Activated CD4-positive, alpha-beta T cell treated with anti-CD3 and anti-CD28 coated beads, Interleukin-2, amount 50 U/mL, for 16 hours (primary cell): Measurements from ENCODE around the gene PTX3.

Experiments used
- DNase-seq: peaks from one replicate; pipeline ENCODE4 v3.0.0-alpha.2; 2020

Gene PTX3

DNA sequence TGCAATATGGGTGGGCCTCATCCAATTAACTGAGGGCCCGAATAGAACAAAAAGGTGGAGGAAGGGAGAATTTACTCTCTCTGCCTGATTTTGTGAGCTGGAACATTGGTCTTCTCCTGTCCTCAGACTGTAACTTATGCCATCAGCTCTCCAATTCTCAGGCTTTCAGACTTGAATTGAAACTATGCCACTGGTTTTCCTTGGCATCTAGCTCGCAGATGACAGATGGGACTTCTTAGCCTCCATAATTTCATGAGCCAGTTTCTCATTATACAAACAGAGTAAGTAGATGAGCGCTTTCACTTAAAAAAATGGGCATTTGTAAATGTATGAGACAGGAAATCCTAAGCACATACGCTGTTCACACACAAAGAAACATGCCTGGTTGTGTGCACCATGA is 8.7 kb upstream of the PTX3 start:
- no peak for DNase-seq

DNA sequence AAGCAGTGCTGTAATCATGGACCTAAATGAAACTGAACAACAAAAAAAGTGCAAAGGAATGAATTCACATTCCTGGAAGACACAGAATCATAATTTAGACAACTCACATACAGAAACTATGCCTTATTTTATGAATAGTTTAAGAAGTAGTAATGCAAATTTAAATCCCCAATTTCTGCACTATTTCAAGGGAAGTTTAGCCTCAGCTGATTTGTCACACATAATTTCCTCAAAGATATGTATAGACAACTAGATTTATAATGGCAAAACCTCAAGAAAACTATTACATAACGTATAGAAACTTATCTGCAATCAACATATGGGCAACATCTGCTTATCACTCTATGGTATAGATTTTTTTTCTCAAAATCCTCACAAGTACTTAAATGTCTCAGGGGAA is 7.8 kb upstream of the PTX3 start:
- no peak for DNase-seq

DNA sequence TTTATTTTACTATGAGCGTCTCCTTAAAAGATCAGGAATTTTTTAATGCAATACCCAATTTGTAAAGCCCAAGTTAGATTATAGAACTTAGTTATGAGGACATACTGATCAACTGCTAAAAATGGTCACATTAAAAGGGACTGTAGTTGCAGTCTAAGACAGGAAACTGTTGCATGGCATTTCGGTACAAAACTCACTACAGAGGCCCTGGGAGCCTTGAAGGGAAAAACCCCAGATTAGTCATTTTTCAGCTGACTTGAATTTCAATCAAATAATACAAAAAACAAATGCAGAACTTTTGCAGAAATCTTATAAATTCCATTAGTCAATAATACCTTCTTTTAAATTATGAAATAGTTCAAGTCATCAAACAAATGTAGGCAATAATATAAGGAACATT is 6.9 kb upstream of the PTX3 start:
- peak; percentile 7 for DNase-seq

DNA sequence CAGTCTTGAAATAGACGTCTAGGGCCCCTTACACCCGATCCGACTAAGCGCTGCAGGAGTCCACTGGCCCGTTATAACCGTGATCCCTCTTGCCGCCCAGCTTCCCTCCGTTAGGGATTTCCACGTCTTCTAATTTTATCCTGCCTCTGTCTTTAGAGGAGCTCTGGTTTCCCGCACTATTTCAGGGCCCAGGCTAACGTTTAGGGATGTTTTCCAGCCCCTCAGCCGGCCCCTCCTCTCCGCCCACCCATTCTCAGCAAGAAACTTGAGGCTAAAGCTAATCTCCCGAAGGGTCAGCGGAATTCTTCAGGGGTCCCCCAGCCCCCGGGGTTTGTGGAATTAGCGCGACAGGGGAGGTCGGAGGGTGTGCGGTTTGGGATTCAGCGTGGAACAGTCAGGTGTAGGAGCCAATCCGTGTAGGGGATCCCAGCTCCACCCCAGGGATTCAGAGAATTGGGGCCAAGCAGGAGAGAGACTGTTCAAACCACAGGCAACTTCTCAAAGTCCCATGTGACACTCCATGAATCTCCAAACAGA is 1.6 kb downstream of the PTX3 start:
- DNase-seq, result no peak

DNA sequence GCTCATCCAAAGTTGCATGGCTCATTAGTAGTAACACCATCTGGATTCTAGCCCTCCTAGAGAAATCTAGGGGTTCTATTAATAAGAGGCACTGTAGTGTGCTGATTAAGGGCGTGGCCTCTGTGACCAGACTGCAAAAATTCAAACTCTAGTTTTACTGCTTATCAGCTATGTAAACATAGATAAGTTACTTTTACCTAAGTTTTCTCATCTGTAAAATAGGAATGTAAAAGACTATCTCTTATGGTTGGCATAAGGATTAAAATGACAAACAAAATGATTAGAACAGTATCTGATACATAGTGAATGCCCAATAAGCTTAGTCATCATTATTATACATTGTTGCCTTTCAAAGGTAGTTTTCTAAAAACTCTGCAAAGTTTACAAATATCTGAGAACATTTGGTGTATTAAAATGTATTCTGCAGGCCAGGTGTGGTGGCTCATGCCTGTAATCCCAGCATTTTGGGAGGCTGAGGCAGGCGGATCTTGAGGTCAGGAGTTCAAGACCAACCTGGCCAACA is 4.5 kb downstream of the PTX3 start:
- DNase-seq, result no peak

DNA sequence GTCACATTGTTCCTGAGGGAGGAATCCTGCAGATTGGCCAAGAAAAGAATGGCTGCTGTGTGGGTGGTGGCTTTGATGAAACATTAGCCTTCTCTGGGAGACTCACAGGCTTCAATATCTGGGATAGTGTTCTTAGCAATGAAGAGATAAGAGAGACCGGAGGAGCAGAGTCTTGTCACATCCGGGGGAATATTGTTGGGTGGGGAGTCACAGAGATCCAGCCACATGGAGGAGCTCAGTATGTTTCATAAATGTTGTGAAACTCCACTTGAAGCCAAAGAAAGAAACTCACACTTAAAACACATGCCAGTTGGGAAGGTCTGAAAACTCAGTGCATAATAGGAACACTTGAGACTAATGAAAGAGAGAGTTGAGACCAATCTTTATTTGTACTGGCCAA is 6.1 kb downstream of the PTX3 start:
- no peak for DNase-seq

DNA sequence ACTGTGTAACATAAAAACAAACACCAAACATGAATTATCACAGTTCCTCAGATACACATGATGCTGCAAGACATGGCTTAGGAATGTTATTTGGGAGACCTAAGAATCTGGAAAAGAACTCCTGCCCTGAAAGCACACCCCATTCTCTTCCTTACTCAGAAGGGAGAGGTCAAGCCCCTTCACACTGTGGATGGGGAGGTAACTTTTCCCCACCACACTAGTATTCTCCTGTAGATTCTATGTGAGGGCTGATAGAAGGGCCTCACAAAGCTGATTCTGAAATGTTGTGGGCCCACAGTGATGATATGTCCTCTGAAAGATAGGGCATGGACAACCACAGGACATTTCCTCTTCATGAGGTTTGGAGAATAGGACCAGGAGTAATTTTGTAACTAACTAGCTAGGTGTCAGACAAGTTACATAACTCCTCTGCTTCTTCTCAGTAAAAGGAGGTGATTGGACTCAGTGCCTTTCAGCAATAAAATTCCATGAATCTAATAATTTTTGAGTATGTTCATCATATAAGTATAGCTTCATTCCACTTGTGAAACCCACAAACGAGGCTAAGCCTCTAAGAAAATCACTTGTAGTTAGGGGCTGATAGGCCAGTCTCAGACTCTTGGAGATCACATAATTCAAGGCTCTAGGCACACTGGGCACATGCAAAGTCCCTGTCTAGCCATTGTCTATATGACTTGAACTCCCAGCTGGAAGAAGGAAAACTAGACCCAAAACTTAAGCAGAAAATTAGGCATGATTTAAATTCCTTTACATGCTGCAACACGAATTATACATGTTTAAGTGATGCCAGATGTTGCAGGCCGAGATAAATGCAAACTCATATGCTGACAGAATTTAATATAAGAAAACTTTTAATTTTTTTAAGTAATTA is 7.5 kb downstream of the PTX3 start:
- no peak for DNase-seq

DNA sequence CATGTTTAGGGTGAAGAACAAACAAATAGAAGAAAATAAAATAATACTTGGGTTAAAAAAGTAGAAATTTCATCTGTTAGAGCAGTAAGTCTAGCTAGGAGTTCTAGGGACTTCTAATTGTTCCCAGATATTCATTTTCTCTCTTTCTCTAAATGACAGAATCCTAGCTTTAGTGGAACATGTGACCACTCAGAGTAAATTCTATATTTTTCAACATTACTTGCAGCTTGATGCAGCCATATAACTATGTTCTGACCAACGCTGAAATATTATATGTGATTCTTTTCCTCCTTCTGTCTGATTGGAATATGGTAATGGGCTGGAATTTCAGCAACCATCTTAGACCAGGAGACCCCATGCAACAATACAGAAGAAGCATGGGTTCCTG is 8.1 kb downstream of the PTX3 start:
- DNase-seq, result no peak

DNA sequence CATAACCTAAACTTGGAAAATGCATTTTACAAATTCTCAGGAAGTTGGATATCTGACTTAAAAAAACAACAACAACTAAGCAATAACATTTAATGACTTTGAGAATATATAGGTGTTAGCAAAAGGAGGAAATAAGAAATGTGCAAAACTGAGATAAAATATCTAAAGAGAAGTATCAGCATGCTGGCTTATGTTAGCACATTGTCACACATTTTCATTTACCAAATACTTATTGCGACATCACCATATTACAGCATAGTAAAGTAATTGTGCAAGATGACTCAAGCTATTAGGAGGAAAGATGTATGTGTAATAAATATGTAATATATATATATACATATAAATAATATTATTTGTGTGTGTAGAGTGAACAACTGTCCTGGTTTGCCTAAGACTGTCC is 9.2 kb downstream of the PTX3 start:
- no peak for DNase-seq

DNA sequence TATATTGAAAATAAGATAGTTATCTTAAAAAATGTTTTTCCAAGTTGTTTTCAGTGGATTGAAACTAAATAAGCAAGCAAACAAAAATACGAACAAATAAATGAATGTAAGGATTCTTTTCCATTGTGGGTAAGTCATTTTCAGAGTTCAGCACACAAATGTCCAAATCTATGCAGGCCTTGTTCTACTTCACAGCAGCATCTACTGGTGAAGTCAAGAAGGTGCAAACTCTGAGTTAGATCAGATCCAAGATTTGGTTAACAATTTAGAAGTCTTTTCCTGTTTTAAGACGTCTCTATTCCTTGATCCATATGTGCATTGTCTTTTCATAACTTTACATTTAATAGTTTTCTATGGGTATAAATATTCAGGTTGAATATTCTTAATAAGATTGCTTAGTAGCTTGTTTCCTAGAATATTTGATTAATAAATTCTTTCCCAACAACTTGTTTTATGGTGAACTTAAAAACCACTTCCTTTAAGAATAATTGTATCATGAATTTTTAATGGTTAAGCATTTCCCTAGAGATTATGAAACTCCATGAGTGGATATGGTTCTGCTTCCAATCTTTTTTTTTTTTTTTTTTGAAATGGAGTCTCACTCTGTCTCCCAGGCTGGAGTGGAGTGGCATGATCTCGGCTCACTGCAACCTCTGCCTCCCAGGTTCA is 10.5 kb downstream of the PTX3 start:
- no peak for DNase-seq

DNA sequence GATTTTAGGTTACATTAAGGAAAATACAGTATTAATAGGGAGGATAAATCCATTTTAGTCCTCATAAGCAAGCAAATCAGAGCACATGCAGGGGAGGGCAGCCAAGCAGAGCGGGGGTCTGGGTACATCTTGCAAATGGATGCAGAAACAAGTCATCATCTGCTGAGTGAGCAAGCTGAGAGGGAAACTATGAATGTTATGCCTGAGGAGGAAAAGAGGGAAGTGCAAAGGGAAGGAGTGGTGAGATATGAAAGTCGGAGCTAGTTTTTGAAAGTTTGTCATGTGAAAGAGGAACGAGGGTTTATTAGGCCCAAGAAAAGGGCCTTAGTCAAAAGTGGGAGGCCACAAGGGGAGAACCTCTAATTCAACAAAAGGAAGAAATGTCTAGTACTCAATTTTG is 15.4 kb downstream of the PTX3 start:
- DNase-seq, result no peak

DNA sequence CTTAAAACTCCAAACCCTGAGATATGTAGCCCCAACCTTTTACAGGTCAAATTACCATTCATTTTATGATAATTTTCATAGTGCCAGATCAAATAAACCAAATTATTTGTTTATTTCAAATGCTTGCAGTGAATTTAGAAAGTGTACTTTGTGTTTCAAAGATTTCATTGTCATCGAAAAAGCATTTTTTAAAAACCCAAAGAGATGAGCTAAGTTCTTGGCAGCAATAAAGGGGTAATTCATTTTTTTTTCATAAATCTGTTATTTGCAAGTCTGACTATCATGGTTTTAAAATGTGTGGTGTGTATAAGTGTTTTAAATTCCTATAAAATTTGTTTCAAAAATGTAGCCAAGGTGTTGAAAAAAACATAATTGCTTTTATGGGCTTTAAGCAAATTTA is 17.2 kb downstream of the PTX3 start:
- DNase-seq, result no peak

DNA sequence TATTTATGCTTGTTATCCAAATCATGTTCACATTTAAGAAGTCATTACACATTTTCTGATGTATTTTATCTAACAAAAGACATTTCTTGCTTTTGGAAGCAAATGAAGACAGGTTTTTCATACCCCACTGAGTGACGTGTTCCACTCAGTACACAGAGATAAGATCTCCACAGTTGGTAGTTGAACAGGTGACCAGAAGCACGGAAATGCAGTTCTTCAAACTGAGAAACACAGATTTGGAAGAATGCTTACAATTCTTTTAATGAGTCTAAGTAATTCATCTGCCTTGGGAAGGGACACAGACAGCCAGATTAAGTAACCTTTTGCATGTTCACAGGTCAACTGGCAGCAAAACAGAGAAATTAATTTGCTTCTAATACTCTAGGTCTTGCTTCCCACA is 23.1 kb downstream of the PTX3 start:
- DNase-seq, result no peak

DNA sequence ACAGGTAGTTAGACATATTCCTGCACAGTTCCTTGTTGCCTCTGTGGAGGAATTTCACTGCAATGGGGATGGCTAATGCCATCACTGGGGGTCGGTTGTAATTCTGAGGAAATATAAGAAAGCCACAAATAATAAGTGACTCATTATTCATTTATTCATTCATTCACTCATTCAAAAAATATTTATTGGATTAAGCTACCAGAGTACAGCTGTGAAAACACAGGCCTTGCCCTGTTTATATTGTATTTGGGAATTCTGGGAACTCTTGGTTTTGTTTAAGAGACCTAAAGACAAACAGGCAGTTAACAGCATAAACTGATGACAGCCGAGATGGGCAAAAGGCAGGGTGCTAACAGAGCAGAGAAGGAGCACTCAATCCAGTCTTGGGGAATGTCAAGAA is 23.6 kb downstream of the PTX3 start:
- no peak for DNase-seq

DNA sequence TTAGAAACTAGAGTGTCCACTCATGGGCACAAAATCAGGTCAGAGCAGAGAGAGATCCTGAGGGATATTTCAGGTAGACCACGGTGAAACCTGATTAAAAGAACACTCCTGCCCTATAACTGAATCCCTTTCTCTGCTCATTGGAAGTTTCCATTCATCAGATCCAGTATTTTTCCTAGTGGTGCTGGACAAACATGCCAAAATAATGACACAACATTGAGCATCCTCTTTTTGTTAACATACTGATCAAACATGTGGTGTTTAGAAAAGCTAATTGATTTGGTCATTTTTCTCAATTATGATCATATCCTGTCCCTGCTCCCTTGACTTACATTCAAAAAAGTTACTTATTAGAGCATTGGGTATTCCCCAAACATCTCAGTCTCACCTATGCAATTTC is 27.2 kb downstream of the PTX3 start:
- DNase-seq, result no peak

DNA sequence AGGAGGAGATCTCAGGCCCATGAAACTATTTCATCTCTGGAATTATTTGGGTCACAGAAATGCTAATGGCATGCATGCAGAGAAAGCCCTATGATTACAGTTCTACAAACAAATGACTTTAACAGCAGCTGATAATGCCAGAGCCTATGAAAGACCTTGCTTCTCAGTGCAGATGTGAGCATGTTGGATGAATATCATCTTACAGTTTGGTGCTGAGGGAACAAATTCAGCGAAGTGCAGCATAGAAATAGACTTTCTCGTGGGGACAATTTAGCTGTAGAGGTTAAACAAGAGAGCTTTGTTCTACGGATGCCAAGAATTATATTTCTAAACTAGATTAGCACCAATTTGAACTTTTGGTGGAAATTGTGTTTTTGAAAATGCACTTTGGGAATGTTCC is 27.7 kb downstream of the PTX3 start:
- no peak for DNase-seq

DNA sequence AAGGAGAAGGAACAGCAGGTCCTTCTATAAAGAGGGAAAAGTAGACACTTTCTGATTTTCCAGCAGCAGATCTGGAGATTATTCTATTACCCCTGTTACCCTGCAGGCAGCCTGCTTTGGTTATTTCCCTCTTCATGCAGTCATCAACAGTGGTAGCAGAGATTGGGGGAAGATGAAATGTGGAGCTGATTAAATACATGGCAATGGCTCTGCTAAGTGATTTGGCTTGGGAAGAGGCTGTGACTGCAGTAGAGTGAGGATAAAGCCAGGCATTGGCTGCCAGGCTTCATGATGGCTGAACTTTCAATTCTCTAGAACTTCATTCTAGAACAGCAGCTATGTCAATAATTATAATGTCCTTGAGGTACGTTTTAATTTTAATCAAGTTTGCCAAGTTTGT is 29.1 kb downstream of the PTX3 start:
- no peak for DNase-seq

DNA sequence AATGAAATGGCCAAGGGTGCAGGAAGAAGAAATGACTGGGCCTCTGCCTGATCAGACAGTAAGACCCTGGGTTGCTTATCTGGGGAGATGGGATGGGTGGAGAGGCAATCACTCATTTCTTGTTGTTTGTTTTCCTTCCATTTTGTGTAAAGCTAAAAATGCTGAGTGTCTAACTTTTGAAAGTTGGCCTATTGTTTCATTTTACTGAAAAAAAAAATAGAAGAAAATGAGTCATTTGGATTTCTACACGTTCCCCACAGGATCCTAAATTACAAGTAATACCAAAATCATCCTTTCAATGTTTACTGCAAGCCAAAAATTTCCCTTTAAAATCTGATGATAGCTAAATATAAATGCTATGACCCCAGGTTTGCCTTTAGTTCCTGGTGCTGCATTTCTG is 30.6 kb downstream of the PTX3 start:
- DNase-seq, result no peak

DNA sequence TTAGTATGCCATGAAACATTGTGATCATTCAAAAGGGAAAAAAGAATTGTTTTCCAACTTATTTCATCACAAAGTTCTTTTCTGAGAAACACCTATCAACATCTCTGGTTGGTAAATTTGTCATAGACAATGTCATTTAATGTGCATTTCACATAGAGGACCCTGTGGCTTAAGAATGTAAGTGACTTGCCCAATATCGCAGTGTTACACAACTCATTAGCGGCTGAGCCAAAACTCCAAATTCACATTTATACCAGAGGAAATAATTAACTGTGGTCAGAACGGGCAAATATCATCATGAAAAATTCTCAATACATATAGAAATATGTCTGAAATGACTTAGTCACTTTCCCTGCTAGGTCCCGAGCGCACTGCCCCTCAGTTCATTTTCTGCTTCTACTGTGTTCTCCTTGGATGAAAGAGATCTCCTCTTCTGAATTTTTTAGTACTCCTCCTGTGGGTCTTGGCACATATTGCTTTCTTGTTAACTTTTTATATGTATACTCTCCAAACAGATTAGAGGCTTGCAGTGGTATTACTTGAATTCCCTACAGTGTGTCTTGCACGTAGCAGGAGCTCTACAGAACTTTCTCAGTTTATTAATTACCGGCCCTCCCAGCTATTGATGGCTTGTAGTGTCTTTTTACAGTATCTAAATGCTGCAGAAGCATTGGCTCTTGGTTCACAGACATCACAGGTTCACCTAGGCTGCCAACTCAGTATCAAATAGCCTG is 33.1 kb downstream of the PTX3 start:
- DNase-seq, result no peak

DNA sequence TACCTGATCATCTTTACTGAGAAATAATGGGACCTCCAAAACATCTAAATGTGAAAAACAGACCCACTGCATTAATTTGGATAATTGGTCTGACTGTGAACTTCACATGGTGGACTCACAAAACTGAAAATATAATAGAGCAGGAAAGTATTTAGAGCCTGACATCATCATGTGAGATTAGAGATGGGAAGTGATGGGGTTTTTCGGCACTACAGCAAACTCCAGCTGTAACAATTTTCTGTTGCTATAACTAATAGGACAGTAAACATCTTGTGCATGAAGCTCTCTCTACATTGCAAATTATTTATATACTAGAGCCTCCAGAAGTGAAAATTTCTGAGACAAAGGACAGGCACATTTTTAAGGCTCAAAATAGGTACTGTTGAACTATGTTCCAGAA is 34.4 kb downstream of the PTX3 start:
- no peak for DNase-seq

DNA sequence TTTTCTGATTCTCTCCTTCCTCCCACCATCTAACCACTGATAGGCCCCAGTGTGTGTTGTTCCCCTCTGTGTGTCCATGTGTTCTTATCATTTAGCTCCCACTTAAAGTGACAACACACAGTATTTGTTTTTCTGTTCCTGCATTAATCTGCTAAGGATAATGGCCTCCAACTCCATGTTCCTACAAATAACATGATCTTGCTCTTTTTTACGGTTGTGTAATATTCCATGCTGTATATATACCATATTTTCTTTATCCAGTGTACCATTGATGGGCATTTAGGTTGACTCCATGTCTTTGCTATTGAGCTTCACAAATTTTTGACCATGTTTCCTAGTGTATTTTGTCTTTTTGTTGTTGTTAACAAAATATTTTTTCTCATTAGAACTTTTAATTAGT is 36.0 kb downstream of the PTX3 start:
- DNase-seq, result no peak

DNA sequence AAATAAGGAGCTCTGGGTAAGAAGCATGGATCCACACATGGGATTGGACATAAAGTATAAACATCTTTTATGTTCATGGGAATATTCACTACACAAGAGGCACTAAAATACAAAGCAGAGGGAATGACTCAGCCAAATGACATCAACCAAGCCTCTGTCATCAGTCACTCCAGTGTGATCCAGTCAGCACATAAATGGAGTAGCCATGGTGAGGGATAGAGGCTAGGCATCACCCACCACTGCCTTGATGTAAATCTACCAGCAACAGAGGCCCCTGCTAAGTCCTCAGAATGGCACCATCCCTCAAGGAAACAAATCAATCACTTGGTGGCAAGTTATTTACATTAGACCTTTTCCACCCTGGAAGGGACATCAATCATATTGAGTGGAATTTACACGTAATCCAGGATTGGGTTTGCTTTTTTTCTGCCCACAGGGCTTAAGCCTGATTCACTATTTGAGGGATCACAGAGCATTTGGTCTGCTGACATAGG is 39.3 kb downstream of the PTX3 start:
- DNase-seq, result no peak

DNA sequence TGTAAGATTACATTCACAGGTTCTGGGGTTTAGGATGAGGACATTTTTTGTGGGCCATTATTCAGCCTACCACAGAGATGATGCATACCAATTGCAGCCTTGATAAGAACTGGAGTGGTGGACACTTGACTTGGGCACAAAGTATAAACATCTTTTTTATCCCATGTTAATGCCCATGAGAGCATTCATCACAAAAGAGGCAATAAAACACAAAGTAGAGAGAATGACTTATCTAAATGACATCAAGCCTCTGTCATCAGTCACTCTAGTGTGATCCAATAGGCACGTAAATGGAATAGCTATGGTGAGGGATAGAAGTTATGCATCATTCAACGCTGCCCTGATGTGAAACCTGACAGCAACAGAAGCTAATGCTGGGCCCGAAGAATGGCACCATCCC is 40.8 kb downstream of the PTX3 start:
- DNase-seq, result no peak
